Measurements from ENCODE around the gene TGM3. TPM values are rescaled to one million over a fixed set of nuclear protein-coding genes. Genes with fewer than 3 reads are reported as not detected.

Gene TGM3, protein sequence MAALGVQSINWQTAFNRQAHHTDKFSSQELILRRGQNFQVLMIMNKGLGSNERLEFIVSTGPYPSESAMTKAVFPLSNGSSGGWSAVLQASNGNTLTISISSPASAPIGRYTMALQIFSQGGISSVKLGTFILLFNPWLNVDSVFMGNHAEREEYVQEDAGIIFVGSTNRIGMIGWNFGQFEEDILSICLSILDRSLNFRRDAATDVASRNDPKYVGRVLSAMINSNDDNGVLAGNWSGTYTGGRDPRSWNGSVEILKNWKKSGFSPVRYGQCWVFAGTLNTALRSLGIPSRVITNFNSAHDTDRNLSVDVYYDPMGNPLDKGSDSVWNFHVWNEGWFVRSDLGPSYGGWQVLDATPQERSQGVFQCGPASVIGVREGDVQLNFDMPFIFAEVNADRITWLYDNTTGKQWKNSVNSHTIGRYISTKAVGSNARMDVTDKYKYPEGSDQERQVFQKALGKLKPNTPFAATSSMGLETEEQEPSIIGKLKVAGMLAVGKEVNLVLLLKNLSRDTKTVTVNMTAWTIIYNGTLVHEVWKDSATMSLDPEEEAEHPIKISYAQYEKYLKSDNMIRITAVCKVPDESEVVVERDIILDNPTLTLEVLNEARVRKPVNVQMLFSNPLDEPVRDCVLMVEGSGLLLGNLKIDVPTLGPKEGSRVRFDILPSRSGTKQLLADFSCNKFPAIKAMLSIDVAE
- total RNA-seq (0.49 TPM), polyA plus RNA-seq (ENCODE audit: insufficient read depth in 1 of 8, insufficient read length in 8 of 8, low replicate concordance in 1 of 8) (under 1 TPM; 0.13 to 0.91 (median 0.35) TPM)
- long read RNA-seq, donor 1, result 0 reads
- long read RNA-seq, donor 2, result 0 reads
- long read RNA-seq, donor 3, result 0 reads
- long read RNA-seq, donor 4, result 0 reads
- long read RNA-seq, donor 5, result 0 reads
- long read RNA-seq, donor 6, result 0 reads
- long read RNA-seq, donor 7, result 0 reads
- long read RNA-seq, donor 8, result 0 reads
- long read RNA-seq, donor 9, result 0 reads
- long read RNA-seq, donor 10, result 0 reads
- long read RNA-seq, donor 11, result 0 reads

DNA sequence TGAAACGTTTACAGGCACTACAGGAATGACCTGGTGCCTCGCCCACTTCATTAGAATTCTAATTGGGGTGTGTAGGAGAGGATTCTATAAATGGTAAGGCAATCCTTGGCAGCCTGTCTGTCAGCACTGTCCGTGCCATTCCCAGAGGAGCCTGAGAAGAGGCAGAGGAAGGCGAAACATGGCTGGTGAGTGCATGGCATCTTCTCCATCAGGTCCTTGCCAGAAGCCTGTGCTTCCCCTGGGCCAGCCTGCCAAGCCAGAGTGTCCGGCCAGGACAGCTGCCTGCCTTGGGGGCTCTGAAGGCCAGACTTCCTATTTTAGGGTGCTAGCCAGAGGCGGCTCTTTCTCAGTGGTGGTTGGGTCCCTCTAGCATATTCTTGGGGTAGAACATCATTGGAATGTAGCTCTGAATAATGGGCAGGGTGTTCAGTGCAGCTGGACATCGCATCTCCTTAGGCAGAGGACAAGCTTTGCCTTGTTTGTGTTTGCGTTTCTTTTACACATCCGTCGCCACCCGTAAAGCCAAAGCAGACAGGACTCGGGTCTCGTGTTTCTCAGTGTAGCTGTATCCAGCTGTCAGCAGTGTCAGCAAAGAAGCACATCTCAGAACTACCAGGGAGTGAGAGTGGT is at the start of gene TGM3:
TSS of gene TGM3 (plus strand) at position 116 of the 630 bp plus-strand sequence. CDS start at position 179, 63 bp downstream.
- H3K27me3 ChIP-seq (ENCODE audit: control insufficient read depth, insufficient read depth, low read length), result no peaks in the 10 kb centered on the region
- no peaks in the 10 kb centered on the region for H3K36me3 ChIP-seq (ENCODE audit: control insufficient read depth, insufficient read depth, low read length)
- H3K4me1 ChIP-seq (ENCODE audit: control insufficient read depth, insufficient read depth, low read length), result peaks cover 57% of the 10 kb centered on the region

DNA sequence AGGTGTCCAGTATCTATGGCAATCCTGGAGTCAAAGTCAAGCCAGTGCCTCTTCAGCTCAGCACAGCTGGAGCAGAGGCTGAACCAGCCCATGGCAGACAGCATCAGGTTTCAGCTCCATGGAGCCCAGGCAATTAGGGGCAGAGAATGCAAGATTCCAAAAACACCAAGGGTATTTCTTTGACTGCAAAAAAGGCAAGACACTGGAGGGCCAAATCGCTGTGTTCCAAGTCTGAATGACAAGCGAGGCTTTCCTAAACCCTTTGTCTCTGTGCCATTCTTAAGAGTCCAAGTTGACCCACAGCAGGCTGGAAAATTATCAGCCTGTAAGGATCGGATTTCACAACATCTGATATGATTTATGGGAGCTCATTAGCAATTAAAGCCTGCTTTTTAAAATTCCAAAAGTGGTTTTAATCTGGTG is 49.7 kb upstream of the TGM3 start:
- H3K9me3 ChIP-seq (replicated peaks; ENCODE audit: control insufficient read depth, low read depth, low read length), result no peaks in the 10 kb centered on the region
- no peak overlapping the region for H3K4me3 ChIP-seq (ENCODE audit: low read length)
- DNase-seq, result peak; percentile 60
- H3K27ac ChIP-seq (ENCODE audit: low read length), result no peak overlapping the region
- H3K27me3 ChIP-seq (ENCODE audit: control insufficient read depth, insufficient read depth, low read length), result no peaks in the 10 kb centered on the region
- H3K36me3 ChIP-seq (ENCODE audit: control insufficient read depth, insufficient read depth, low read length), result no peaks in the 10 kb centered on the region
- H3K4me1 ChIP-seq (ENCODE audit: control insufficient read depth, insufficient read depth, low read length), result peaks cover 17% of the 10 kb centered on the region
- WGBS (ENCODE audit: insufficient coverage), result 20% methylated on average over 1 of the region's 3 CpGs

More for the DNA sequence above, at the start of gene TGM3:
- Histone ChIP-seq H3K9me3 (replicated peaks; ENCODE audit: control insufficient read depth, low read depth, low read length) (no peaks in the 10 kb centered on the region), H3K27ac (ENCODE audit: low read length) (peak within 1 kb of the TSS; percentile 51), H3K4me3 (ENCODE audit: low read length) (no peak within 1 kb of the TSS)
- DNase-seq, result peak; percentile 59
- 55% methylated on average over 7 of the region's 13 CpGs for WGBS (ENCODE audit: insufficient coverage)

DNA sequence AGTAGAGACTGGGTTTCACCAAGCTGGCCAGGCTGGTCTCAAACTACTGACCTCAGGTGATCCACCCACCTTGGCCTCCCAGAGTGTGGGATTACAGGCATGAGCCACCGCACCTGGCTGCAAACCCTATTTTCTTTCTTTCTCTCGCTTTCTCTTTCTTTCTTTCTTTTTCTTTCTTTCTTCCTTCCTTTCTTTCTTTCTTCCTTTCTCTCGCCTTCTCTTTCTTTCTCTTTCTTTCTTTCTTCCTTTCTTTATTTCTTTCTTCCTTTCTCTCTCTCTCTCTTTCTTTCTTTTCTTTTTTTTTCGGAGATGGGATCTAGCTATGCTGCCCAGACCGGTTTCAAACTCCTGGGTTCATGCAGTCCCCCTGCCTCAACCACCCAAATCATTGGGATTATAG is 47.0 kb upstream of the TGM3 start:
- DNase-seq, result no peak
- Histone ChIP-seq H3K4me1 (ENCODE audit: control insufficient read depth, insufficient read depth, low read length) (peaks cover 17% of the 10 kb centered on the region), H3K27ac (ENCODE audit: low read length) (no peak overlapping the region), H3K36me3 (ENCODE audit: control insufficient read depth, insufficient read depth, low read length) (no peaks in the 10 kb centered on the region), H3K9me3 (replicated peaks; ENCODE audit: control insufficient read depth, low read depth, low read length) (no peaks in the 10 kb centered on the region), H3K4me3 (ENCODE audit: low read length) (no peak overlapping the region), H3K27me3 (ENCODE audit: control insufficient read depth, insufficient read depth, low read length) (no peaks in the 10 kb centered on the region)
- WGBS (ENCODE audit: insufficient coverage), result 90% methylated on average over 4 of the region's 5 CpGs

DNA sequence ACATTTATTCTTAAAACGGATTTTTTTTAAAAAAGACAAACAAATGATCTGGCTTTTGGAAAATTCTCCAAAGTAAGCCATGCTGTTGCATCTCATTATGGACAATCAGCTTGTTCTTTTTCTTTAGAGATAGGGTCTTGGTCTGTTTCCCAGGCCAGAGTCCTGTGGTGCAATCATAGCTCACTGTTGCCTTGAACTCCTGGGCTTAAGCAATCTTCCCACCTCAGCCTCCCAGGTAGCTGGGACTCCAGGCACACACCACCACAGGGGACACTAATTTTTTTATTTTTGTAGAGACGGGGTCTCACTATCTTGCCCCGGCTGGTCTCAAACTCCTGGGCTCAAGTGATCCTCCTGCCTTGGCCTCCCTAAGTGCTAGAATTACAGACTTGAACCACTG is 45.9 kb upstream of the TGM3 start:
- no peak overlapping the region for H3K27ac ChIP-seq (ENCODE audit: low read length)
- 88% methylated on average over 2 of the region's 3 CpGs for WGBS (ENCODE audit: insufficient coverage)
- DNase-seq, result no peak
- H3K4me3 ChIP-seq (ENCODE audit: low read length), result no peak overlapping the region
- H3K4me1 ChIP-seq (ENCODE audit: control insufficient read depth, insufficient read depth, low read length), result peaks cover 14% of the 10 kb centered on the region
- H3K9me3 ChIP-seq (replicated peaks; ENCODE audit: control insufficient read depth, low read depth, low read length), result no peaks in the 10 kb centered on the region
- H3K36me3 ChIP-seq (ENCODE audit: control insufficient read depth, insufficient read depth, low read length), result no peaks in the 10 kb centered on the region
- no peaks in the 10 kb centered on the region for H3K27me3 ChIP-seq (ENCODE audit: control insufficient read depth, insufficient read depth, low read length)

DNA sequence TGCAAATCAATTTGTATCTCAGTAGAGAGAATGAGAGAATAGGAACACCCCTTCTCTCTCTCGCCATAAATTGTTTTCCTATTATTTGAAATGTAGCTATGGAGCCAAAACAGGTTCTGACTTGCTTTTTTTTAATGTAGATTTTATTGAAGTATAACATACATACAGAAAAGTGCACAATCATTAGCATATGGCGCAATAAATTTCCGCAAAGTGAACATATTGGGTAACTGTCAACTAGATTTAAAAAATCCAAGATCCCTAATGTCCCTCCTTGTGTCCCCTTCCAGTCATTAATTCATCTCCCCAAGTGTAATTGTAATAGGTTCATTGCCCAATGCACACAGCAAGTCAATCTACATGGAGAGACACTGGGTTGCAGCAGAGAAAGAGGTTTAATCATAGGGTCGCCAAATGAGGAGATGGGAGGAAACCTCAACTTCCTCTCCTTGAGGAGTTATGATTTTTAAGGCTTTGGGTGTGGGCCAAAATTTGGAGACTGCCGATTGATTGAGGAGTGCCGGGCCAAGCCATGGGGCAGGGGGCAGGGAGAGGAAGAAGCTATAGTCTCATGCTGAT is 43.3 kb upstream of the TGM3 start:
- Histone ChIP-seq H3K27ac (ENCODE audit: low read length) (no peak overlapping the region), H3K4me1 (ENCODE audit: control insufficient read depth, insufficient read depth, low read length) (no peaks in the 10 kb centered on the region), H3K9me3 (replicated peaks; ENCODE audit: control insufficient read depth, low read depth, low read length) (no peaks in the 10 kb centered on the region), H3K36me3 (ENCODE audit: control insufficient read depth, insufficient read depth, low read length) (no peaks in the 10 kb centered on the region), H3K27me3 (ENCODE audit: control insufficient read depth, insufficient read depth, low read length) (no peaks in the 10 kb centered on the region), H3K4me3 (ENCODE audit: low read length) (no peak overlapping the region)
- no peak for DNase-seq
- no CpG with 5 or more reads among the region's 6 CpGs for WGBS (ENCODE audit: insufficient coverage)

DNA sequence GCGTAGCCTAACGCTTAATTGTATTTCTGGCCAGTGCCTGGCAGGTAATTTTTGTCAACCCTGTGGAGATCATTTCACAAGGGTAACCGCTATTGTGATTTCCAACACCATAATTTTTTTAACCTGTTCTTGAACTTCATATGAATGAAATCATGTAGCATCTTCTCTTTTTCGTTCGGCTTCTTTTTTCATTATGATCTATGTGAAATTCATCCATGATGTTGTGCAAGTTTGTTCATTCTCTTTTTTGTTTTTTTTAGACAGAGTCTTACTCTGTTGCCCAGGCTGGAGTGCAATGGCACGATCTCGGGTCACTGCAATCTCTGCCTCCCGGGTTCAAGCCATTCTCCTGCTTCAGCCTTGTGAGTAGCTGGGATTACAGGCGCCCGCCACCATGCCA is 42.5 kb upstream of the TGM3 start:
- Histone ChIP-seq H3K4me1 (ENCODE audit: control insufficient read depth, insufficient read depth, low read length) (no peaks in the 10 kb centered on the region), H3K9me3 (replicated peaks; ENCODE audit: control insufficient read depth, low read depth, low read length) (no peaks in the 10 kb centered on the region), H3K4me3 (ENCODE audit: low read length) (no peak overlapping the region), H3K27ac (ENCODE audit: low read length) (no peak overlapping the region), H3K27me3 (ENCODE audit: control insufficient read depth, insufficient read depth, low read length) (no peaks in the 10 kb centered on the region), H3K36me3 (ENCODE audit: control insufficient read depth, insufficient read depth, low read length) (no peaks in the 10 kb centered on the region)
- 94% methylated on average over 7 of the region's 10 CpGs for WGBS (ENCODE audit: insufficient coverage)
- no peak for DNase-seq

DNA sequence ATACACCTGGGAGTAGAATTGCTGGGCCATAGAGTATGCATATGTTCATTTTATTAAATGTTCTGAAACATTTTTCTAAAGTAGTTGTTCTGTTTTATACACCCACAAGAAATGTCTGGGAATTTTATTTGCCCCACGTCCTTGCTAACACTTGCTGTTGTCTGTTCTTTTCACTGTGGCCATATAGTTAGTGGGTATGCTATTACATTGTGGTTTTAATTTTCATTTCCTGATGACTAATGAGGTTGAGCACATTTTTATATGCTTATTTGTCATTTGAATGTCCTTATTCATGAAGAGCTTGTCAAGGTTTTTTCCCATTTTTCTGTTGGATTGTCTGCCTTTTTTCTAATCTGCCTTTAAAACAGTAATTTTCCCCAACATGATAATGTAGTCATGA is 41.5 kb upstream of the TGM3 start:
- WGBS (ENCODE audit: insufficient coverage), result no CpG with 5 or more reads among the region's 1 CpG
- H3K36me3 ChIP-seq (ENCODE audit: control insufficient read depth, insufficient read depth, low read length), result no peaks in the 10 kb centered on the region
- H3K27ac ChIP-seq (ENCODE audit: low read length), result no peak overlapping the region
- H3K4me3 ChIP-seq (ENCODE audit: low read length), result no peak overlapping the region
- no peak for DNase-seq
- no peaks in the 10 kb centered on the region for H3K27me3 ChIP-seq (ENCODE audit: control insufficient read depth, insufficient read depth, low read length)
- no peaks in the 10 kb centered on the region for H3K4me1 ChIP-seq (ENCODE audit: control insufficient read depth, insufficient read depth, low read length)
- no peaks in the 10 kb centered on the region for H3K9me3 ChIP-seq (replicated peaks; ENCODE audit: control insufficient read depth, low read depth, low read length)

DNA sequence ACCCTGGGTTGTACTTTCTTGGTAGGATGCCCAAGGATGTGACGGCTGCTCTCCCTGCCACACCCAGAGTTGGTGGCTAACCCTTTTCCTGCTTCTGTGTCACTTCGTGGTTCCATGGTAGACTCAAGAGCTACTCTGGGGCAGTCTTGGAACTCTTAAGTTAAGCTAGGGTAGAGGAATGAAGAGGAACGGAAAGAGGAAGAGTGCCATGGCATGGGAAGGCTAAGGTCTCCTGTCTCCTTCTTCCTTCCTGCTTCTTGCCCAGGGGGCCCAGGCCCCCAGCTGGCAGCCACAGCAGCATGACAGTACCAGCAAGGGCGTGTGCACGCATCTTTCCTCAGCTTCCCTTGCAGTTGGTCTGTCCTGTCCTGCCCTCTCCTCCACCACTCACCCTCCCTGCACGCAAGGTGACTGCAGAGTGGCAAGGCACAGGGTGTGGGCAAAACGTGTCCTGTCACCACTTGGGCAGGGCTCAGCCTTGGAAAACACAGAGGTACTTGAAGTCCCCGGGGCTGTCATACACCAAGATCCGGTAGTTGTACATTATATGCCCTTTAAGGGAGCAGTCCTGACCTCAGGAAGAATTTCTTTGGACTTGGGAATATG is 39.8 kb upstream of the TGM3 start:
- H3K9me3 ChIP-seq (replicated peaks; ENCODE audit: control insufficient read depth, low read depth, low read length), result no peaks in the 10 kb centered on the region
- DNase-seq, result no peak
- no peaks in the 10 kb centered on the region for H3K36me3 ChIP-seq (ENCODE audit: control insufficient read depth, insufficient read depth, low read length)
- no peak overlapping the region for H3K27ac ChIP-seq (ENCODE audit: low read length)
- no peaks in the 10 kb centered on the region for H3K4me1 ChIP-seq (ENCODE audit: control insufficient read depth, insufficient read depth, low read length)
- no peak overlapping the region for H3K4me3 ChIP-seq (ENCODE audit: low read length)
- WGBS (ENCODE audit: insufficient coverage), result 75% methylated on average over 6 of the region's 9 CpGs
- H3K27me3 ChIP-seq (ENCODE audit: control insufficient read depth, insufficient read depth, low read length), result no peaks in the 10 kb centered on the region

DNA sequence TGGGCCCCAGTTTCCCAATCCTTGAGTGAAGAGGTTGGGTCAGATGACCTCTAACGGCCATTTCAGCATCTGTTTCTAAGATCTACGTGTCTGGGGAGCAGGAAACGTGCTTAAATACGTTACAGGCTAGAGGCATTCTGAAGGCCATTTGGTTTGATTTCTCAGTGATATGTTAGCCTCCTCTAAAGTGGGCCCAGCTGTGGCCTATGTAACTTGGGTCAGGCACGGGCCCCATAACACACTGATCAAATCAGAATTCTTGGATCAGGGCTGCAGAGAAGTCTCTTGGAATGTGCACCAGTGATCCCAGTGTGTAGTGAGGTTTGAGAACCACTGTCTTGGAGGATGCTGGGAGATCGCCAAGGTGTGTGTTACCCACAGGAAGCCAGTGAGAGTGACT is 36.1 kb upstream of the TGM3 start:
- Histone ChIP-seq H3K4me1 (ENCODE audit: control insufficient read depth, insufficient read depth, low read length) (no peaks in the 10 kb centered on the region), H3K27ac (ENCODE audit: low read length) (no peak overlapping the region), H3K9me3 (replicated peaks; ENCODE audit: control insufficient read depth, low read depth, low read length) (no peaks in the 10 kb centered on the region), H3K36me3 (ENCODE audit: control insufficient read depth, insufficient read depth, low read length) (no peaks in the 10 kb centered on the region), H3K4me3 (ENCODE audit: low read length) (no peak overlapping the region), H3K27me3 (ENCODE audit: control insufficient read depth, insufficient read depth, low read length) (no peaks in the 10 kb centered on the region)
- WGBS (ENCODE audit: insufficient coverage), result 13% methylated on average over 4 of the region's 6 CpGs
- DNase-seq, result no peak

Data from muscle of leg (tissue), 16 donors.